Measurements from ENCODE around the gene WDFY4. TPM values are rescaled to one million over a fixed set of nuclear protein-coding genes. Genes with fewer than 3 reads are reported as not detected.

WDFY4 gene
- total RNA-seq, 2 donors from 2014 or later, result not detected

- DNase-seq, result no peak
Observed at GRCh38 chr10:48659790-48660189, 24.9 kb upstream of the WDFY4 start.

GRCh38 chr10:48661441-48661840 lies 23.2 kb upstream of the WDFY4 start:
- H3K27me3 ChIP-seq (ENCODE audit: control insufficient read depth, insufficient read depth, low read length, poor library complexity, severe bottlenecking), result peaks cover 18% of the 10 kb centered on the region
- no peak for DNase-seq
- H3K9me3 Mint-ChIP-seq, result peaks cover 13% of the 10 kb centered on the region
- H3K9ac ChIP-seq (ENCODE audit: extremely low read depth, low read length, poor library complexity, severe bottlenecking), result no peak overlapping the region
- no peak overlapping the region for H3K4me3 Mint-ChIP-seq
- H3K27ac Mint-ChIP-seq, result no peak overlapping the region
- H3K36me3 ChIP-seq (ENCODE audit: control insufficient read depth, insufficient read depth, low read length), result no peaks in the 10 kb centered on the region
- no peaks in the 10 kb centered on the region for H3K9me3 ChIP-seq (ENCODE audit: control insufficient read depth, low read length)
- H3K4me1 ChIP-seq (ENCODE audit: control insufficient read depth, insufficient read depth, low read length), result no peaks in the 10 kb centered on the region
- no peak overlapping the region for H3K27ac ChIP-seq (ENCODE audit: low read depth, low read length)
- peaks cover 5% of the 10 kb centered on the region for H3K4me1 Mint-ChIP-seq
- H3K4me3 ChIP-seq (ENCODE audit: low read length), result no peak overlapping the region
- peaks cover 22% of the 10 kb centered on the region for H3K27me3 Mint-ChIP-seq (ENCODE audit: insufficient read depth)
- no peaks in the 10 kb centered on the region for H3K36me3 Mint-ChIP-seq (ENCODE audit: low read depth)
- TF ChIP-seq CTCF (conservative IDR thresholded peaks at IDR 0.05), result no peak

More at GRCh38 chr10:48659790-48660189, 24.9 kb upstream of the WDFY4 start:
- H3K27ac ChIP-seq (ENCODE audit: low read depth, low read length), result no peak overlapping the region
- Mint-ChIP-seq H3K9me3 (peaks cover 1% of the 10 kb centered on the region), H3K27ac (no peak overlapping the region), H3K36me3 (ENCODE audit: low read depth) (no peaks in the 10 kb centered on the region), H3K4me1 (peaks cover 6% of the 10 kb centered on the region), H3K4me3 (no peak overlapping the region), H3K27me3 (ENCODE audit: insufficient read depth) (peaks cover 33% of the 10 kb centered on the region)
- no peak overlapping the region for H3K9ac ChIP-seq (ENCODE audit: extremely low read depth, low read length, poor library complexity, severe bottlenecking)
- H3K27me3 ChIP-seq (ENCODE audit: control insufficient read depth, insufficient read depth, low read length, poor library complexity, severe bottlenecking), result peaks cover 19% of the 10 kb centered on the region
- no peaks in the 10 kb centered on the region for H3K4me1 ChIP-seq (ENCODE audit: control insufficient read depth, insufficient read depth, low read length)
- no peaks in the 10 kb centered on the region for H3K36me3 ChIP-seq (ENCODE audit: control insufficient read depth, insufficient read depth, low read length)
- no peak overlapping the region for H3K4me3 ChIP-seq (ENCODE audit: low read length)
- H3K9me3 ChIP-seq (ENCODE audit: control insufficient read depth, low read length), result no peaks in the 10 kb centered on the region
- WGBS, 2 experiments (ENCODE audit: insufficient coverage in 1 of 2, insufficient read length in 1 of 2), result 17% methylated on average over 1 of the region's 2 CpGs; no CpG with 5 or more reads in 1 of the 2 experiments
- TF ChIP-seq CTCF (conservative IDR thresholded peaks at IDR 0.05), result peak; percentile 75

GRCh38 chr10:48667960-48668590 lies 16.6 kb upstream of the WDFY4 start:
- no peak overlapping the region for H3K4me3 Mint-ChIP-seq
- no peak overlapping the region for H3K27ac Mint-ChIP-seq
- Histone ChIP-seq H3K27ac (ENCODE audit: low read depth, low read length) (no peak overlapping the region), H3K36me3 (ENCODE audit: control insufficient read depth, insufficient read depth, low read length) (no peaks in the 10 kb centered on the region), H3K4me1 (ENCODE audit: control insufficient read depth, insufficient read depth, low read length) (no peaks in the 10 kb centered on the region), H3K27me3 (ENCODE audit: control insufficient read depth, insufficient read depth, low read length, poor library complexity, severe bottlenecking) (no peaks in the 10 kb centered on the region), H3K9me3 (ENCODE audit: control insufficient read depth, low read length) (no peaks in the 10 kb centered on the region), H3K9ac (ENCODE audit: extremely low read depth, low read length, poor library complexity, severe bottlenecking) (no peak overlapping the region), H3K4me3 (ENCODE audit: low read length) (no peak overlapping the region)
- DNase-seq, result no peak
- H3K9me3 Mint-ChIP-seq, result peaks cover 13% of the 10 kb centered on the region
- H3K27me3 Mint-ChIP-seq (ENCODE audit: insufficient read depth), result no peaks in the 10 kb centered on the region
- 87 to 96% methylated on average over 4 to 8 of the region's 8 CpGs for WGBS, 2 experiments (ENCODE audit: insufficient coverage in 1 of 2, insufficient read length in 1 of 2)
- H3K4me1 Mint-ChIP-seq, result no peaks in the 10 kb centered on the region
- no peak for TF ChIP-seq CTCF (conservative IDR thresholded peaks at IDR 0.05)
- H3K36me3 Mint-ChIP-seq (ENCODE audit: low read depth), result no peaks in the 10 kb centered on the region

Measured in endodermal cell (in vitro differentiated cells).